Endothelial cell of umbilical vein (primary cell): ENCODE measurements around the gene BAZ1A. TPM values are rescaled to one million over a fixed set of nuclear protein-coding genes. Genes with fewer than 3 reads are reported as not detected.

ENCODE experiments used
- BruUV-seq: library from RNA; stranded (reverse); fragments of 400-500 nt; replicated peaks from 2 replicates; lab custom pipeline; 2021; lab: Mats Ljungman, UMichigan
- CTCF ChIA-PET: fragments of 300-600, 350-600 bp; sonication (Branson Sonifier 250); formaldehyde crosslinking; loops from one replicate; lab custom pipeline; 2021; ENCODE audit warnings: antibody characterized with exemption, inconsistent platforms; lab: Charles Lee
- POLR2A ChIA-PET: fragments of 300-600, 350-600 bp; sonication (Branson Sonifier 250); formaldehyde crosslinking; loops from one replicate; lab custom pipeline; 2021; ENCODE audit warnings: antibody characterized with exemption, inconsistent platforms; lab: Charles Lee
- DNase-seq: peaks from one replicate; pipeline ENCODE4 v3.0.0-alpha.2; 2011; ENCODE audit warnings: low read depth, low spot score
- FAIRE-seq: peaks from 2 replicates; lab custom pipeline; 2011; peaks lifted over from hg19 to GRCh38; lab: Jason Lieb, UNC
- H2AFZ ChIP-seq: 2 replicates; pipeline ENCODE4 v1.6.0; 2012; ENCODE audit warnings: low read depth, low read length, control low read depth, inconsistent platforms
- H3K27ac ChIP-seq: 2 replicates; pipeline ENCODE4 v1.5.1; 2011; ENCODE audit warnings: low read depth, mild to moderate bottlenecking, control low read depth, low read length, moderate library complexity; ENCODE audit not compliant: insufficient read depth
- H3K27me3 ChIP-seq, 2 experiments: 2 replicates each; pipeline versions ENCODE4 v1.6.0 to v1.6.1; 2011; ENCODE audit warnings: low read length in 2 of 2, mixed read lengths in 1 of 2; ENCODE audit not compliant: control insufficient read depth in 2 of 2, insufficient read depth in 2 of 2
- H3K36me3 ChIP-seq, 2 experiments: 2 replicates in 1 of 2; 3 replicates in 1 of 2; pipeline ENCODE4 v1.5.1; 2011; ENCODE audit warnings: low read length in 2 of 2, mild to moderate bottlenecking in 1 of 2, moderate library complexity in 1 of 2; ENCODE audit not compliant: control insufficient read depth in 2 of 2, insufficient read depth in 2 of 2; ENCODE audit errors: extremely low read depth in 1 of 2
- H3K4me1 ChIP-seq: 3 replicates; pipeline ENCODE4 v1.5.1; 2011; ENCODE audit warnings: mild to moderate bottlenecking, low read length; ENCODE audit not compliant: control insufficient read depth, insufficient read depth; ENCODE audit errors: extremely low read depth
- H3K4me2 ChIP-seq: 2 replicates; pipeline ENCODE4 v1.6.1; 2011; ENCODE audit warnings: low read length, control low read depth, mixed read lengths; ENCODE audit not compliant: insufficient read depth
- H3K4me3 ChIP-seq, 3 experiments: fragments of 200-600 bp in 1 of 3; sonication (generic), shearing (Covaris generic) in 1 of 3; replicated peaks in 1 of 3; 2 replicates each; pipeline ENCODE4 v1.5.1; 2011 to 2016; ENCODE audit warnings: control low read depth in 3 of 3, low read length in 3 of 3, mild to moderate bottlenecking in 2 of 3, inconsistent platforms in 1 of 3, low read depth in 1 of 3, moderate library complexity in 1 of 3; ENCODE audit not compliant: insufficient read depth in 1 of 3
- H3K79me2 ChIP-seq: 2 replicates; pipeline ENCODE4 v1.6.0; 2012; ENCODE audit warnings: low read length, inconsistent platforms; ENCODE audit not compliant: control insufficient read depth, insufficient read depth
- H3K9ac ChIP-seq: replicated peaks from 2 replicates; pipeline ENCODE3; 2011; ENCODE audit warnings: low read length, control low read depth; ENCODE audit not compliant: insufficient read depth; ENCODE audit errors: extremely low read depth
- H3K9me1 ChIP-seq: replicated peaks from 3 replicates; pipeline ENCODE4 v1.6.0; 2011; ENCODE audit warnings: mild to moderate bottlenecking, low read length; ENCODE audit not compliant: control insufficient read depth, insufficient read depth; ENCODE audit errors: extremely low read depth
- H3K9me3 ChIP-seq: replicated peaks from 2 replicates; pipeline ENCODE4 v1.5.1; 2012; ENCODE audit warnings: low read length, inconsistent platforms; ENCODE audit not compliant: control insufficient read depth, insufficient read depth
- H4K20me1 ChIP-seq: replicated peaks from 2 replicates; pipeline ENCODE3; 2011; ENCODE audit warnings: mild to moderate bottlenecking, low read length; ENCODE audit not compliant: control insufficient read depth, insufficient read depth; ENCODE audit errors: extremely low read depth
- CTCF ChIP-seq, 2 donors: IDR thresholded peaks; 1 replicate in 1 of 2; 2 replicates in 1 of 2; pipeline ENCODE4 v1.5.1; 2011; ENCODE audit warnings: low read length in 2 of 2, mild to moderate bottlenecking in 2 of 2, moderate library complexity in 2 of 2, control low read depth in 1 of 2, inconsistent platforms in 1 of 2, low read depth in 1 of 2; ENCODE audit not compliant: insufficient read depth in 1 of 2; ENCODE audit errors: extremely low read depth in 1 of 2
- EZH2 ChIP-seq: IDR thresholded peaks from 2 replicates; pipeline ENCODE4 v1.6.1; 2012; ENCODE audit warnings: borderline replicate concordance, low read depth, mild to moderate bottlenecking, moderate library complexity, low read length, inconsistent platforms; ENCODE audit not compliant: severe bottlenecking
- GATA2 ChIP-seq: IDR thresholded peaks from 2 replicates; pipeline ENCODE4 v1.7.0; 2011; ENCODE audit warnings: low read depth, mild to moderate bottlenecking, moderate library complexity, mixed read lengths, low read length; ENCODE audit not compliant: insufficient read length, insufficient read depth
- MYC ChIP-seq: IDR thresholded peaks from one replicate; pipeline ENCODE4 v1.6.1; 2011; ENCODE audit warnings: mild to moderate bottlenecking, low read depth, low read length
- POLR2A ChIP-seq: IDR thresholded peaks from 2 replicates; pipeline ENCODE4 v1.6.1; 2012; ENCODE audit warnings: low read depth, mild to moderate bottlenecking, control low read depth, low read length
- dilution Hi-C: fragments of 300-500 bp; cut with MboI; formaldehyde crosslinking; loops from one replicate; pipeline ENCODE4 v1.15.0; 2019; ENCODE audit warnings: low sequenced_read_pairs; ENCODE audit not compliant: extremely low pct_ligation_motif_present
- intact Hi-C: fragments of 100-400 bp; cut with micrococcal nuclease; formaldehyde crosslinking; loops from one replicate; pipeline ENCODE4 v1.10.0; 2022
- polyA plus RNA-seq, 4 experiments: library from polyadenylated mRNA; depleted of rRNA in 3 of 4; stranded (reverse) in 3 of 4; unstranded in 1 of 4; fragments of >200 nt; gene quantifications; 2 replicates each; pipeline versions ENCODE4 v1.2.1 to v1.2.3, GENCODE V29; 2011 to 2012; ENCODE audit warnings: missing spikeins in 1 of 4
- total RNA-seq: library from RNA; stranded (reverse); gene quantifications from 2 replicates; pipeline ENCODE4 v1.2.3, GENCODE V29; 2021
- TF ChIP-seq, protein P1 (sequence below): IDR thresholded peaks from 2 replicates; pipeline ENCODE4 v1.6.1; 2011; ENCODE audit not compliant: insufficient read depth, insufficient read length

Gene BAZ1A
- total and polyA plus RNA-seq, 2 donors (not counting 3 experiments of a cell fraction or from before 2014, with no cell fraction given) = 15.2 to 52.1 TPM

GRCh38 chr14:34750233-34750632, 124.9 kb downstream of the BAZ1A start:
- DNase-seq = no peak
- no peak overlapping the region for H3K4me2 ChIP-seq
- dilution Hi-C loops = no loop called here
- H3K36me3 ChIP-seq = peaks cover 0 to 10% of the 10 kb centered on the region in 2 experiments
- no peak overlapping the region for H3K4me3 ChIP-seq
- FAIRE-seq = no peak
- no peak overlapping the region for H3K9ac ChIP-seq
- no peaks in the 10 kb centered on the region for H3K9me3 ChIP-seq
- H3K4me1 ChIP-seq = no peaks in the 10 kb centered on the region
- H3K9me1 ChIP-seq = no peaks in the 10 kb centered on the region
- no peaks in the 10 kb centered on the region for H3K79me2 ChIP-seq
- intact Hi-C loops = no loop called here
- H4K20me1 ChIP-seq = no peaks in the 10 kb centered on the region
- H3K27me3 ChIP-seq = no peaks in the 10 kb centered on the region
- ChIA-PET CTCF (interaction anchor here (2.6 kb wide), 1 partner anchor 27 kb away, joined by 11 read pairs; no protein-coding TSS in a partner anchor), POLR2A (interaction anchor here (1.2 kb wide), 1 partner anchor 12 kb away, joined by 6 read pairs; no protein-coding TSS in a partner anchor)
- no TSS peak for BruUV-seq
- H2AFZ ChIP-seq = no peak overlapping the region
- TF ChIP-seq GATA2 = no peak
- H3K27ac ChIP-seq = no peak overlapping the region

GRCh38 chr14:34749408-34749807, 125.8 kb downstream of the BAZ1A start:
- peaks cover 0 to 10% of the 10 kb centered on the region in 2 experiments for H3K36me3 ChIP-seq
- no peak overlapping the region for H3K27ac ChIP-seq
- POLR2A ChIA-PET = interaction anchor here (1.2 kb wide), 1 partner anchor 11 kb away, joined by 6 read pairs; no protein-coding TSS in a partner anchor
- H3K27me3 ChIP-seq = no peaks in the 10 kb centered on the region
- CTCF ChIA-PET = interaction anchor here (0.8 to 2.6 kb wide), 4 partner anchors 19 to 76 kb away, joined by 3 to 11 read pairs (median 4); no protein-coding TSS in a partner anchor
- no TSS peak for BruUV-seq
- H3K9me3 ChIP-seq = no peaks in the 10 kb centered on the region
- no peaks in the 10 kb centered on the region for H3K79me2 ChIP-seq
- TF ChIP-seq, protein P1, sequence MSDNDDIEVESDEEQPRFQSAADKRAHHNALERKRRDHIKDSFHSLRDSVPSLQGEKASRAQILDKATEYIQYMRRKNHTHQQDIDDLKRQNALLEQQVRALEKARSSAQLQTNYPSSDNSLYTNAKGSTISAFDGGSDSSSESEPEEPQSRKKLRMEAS = no peak
- TF ChIP-seq CTCF (IDR thresholded peaks at IDR 0.05; ENCODE audit: extremely low read depth in 1 of 2, insufficient read depth in 1 of 2, low read depth in 1 of 2, low read length in 2 of 2) = no peak
- TF ChIP-seq GATA2 = no peak
- no peak for TF ChIP-seq EZH2
- TF ChIP-seq MYC = no peak
- no peak for TF ChIP-seq POLR2A
- H2AFZ ChIP-seq = no peak overlapping the region
- FAIRE-seq = no peak
- H3K9me1 ChIP-seq = no peaks in the 10 kb centered on the region
- no peak for DNase-seq
- H3K4me3 ChIP-seq = no peak overlapping the region
- dilution Hi-C loops = no loop called here
- H3K4me1 ChIP-seq = no peaks in the 10 kb centered on the region
- H3K4me2 ChIP-seq = no peak overlapping the region
- no peaks in the 10 kb centered on the region for H4K20me1 ChIP-seq
- intact Hi-C loops = no loop called here
- H3K9ac ChIP-seq = no peak overlapping the region
